SU-DHL-6 (cell line): ENCODE results near the gene MBD3L2B.

Source experiments
- CTCF ChIP-seq: fragments of 200-600 bp; sonication (generic); IDR thresholded peaks from one replicate; pipeline ENCODE4 v1.5.1; 2017; ENCODE audit warnings: antibody characterized with exemption, mild to moderate bottlenecking, low read length, moderate library complexity; ENCODE audit not compliant: insufficient read depth, poor library complexity, severe bottlenecking
- EZH2phosphoT487 ChIP-seq: fragments of 200-600 bp; sonication (generic), shearing (Covaris generic); conservative IDR thresholded peaks from 2 replicates; pipeline ENCODE4 v1.6.1; 2018; ENCODE audit warnings: mild to moderate bottlenecking, antibody characterized with exemption, low read length, moderate library complexity, mixed read lengths

- TF ChIP-seq CTCF (no peak), EZH2phosphoT487 (no peak)
Observed at GRCh38 chr19:6999933-7000332, 21.3 kb downstream of the MBD3L2B start.
